CD4-positive, alpha-beta T cell treated with Interferon gamma for 1 hour (primary cell): ENCODE measurements around the gene AMN.
"Not testable (repeated sequence)": the region's sequence is repeated elsewhere in the genome, so short reads cannot be mapped to it uniquely, and the experiment has no call there.

Source experiments
- DNase-seq: peaks from one replicate; pipeline ENCODE4 v3.0.0-alpha.2; 2020

The AMN gene

DNA sequence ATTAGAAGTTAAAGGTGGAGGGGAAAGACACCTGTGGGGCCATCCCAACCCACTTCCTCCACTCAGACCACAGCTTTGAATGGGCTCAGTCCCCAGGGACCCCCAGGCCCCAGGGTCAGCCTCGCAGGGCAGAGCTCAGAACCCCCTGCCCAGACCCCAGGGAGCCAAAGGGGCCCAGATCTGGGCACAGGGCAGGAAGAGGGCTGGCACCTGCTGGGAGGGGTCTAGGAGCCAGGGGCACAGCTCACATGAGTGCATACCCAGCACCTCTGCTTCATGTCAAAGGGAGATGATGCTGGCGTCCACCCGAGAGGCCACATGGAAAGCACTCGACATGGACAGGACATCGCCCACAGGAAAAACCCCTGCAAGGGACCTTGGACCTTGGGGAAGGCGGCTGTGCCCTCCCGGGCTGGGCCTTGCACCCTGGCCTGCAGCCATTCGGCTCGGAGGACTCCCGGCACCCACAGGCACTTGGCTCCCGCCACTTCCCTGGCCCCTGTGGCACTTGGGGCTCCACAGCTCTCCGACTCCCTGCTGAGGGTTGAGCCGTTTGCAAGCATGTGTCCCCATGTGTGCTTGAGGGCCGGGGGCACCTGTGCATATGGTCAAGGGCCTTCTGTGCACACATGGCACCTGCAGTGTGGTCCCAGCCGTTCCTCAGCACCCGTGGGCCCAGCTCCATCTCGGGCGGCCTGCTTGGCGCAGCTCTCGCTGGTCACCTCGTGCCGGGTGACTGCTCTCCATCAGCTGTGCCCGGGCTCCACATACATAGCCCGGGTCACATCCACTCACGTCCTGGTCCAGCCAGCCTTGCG, 7.8 kb upstream of the AMN start:
- DNase-seq, result no peak

DNA sequence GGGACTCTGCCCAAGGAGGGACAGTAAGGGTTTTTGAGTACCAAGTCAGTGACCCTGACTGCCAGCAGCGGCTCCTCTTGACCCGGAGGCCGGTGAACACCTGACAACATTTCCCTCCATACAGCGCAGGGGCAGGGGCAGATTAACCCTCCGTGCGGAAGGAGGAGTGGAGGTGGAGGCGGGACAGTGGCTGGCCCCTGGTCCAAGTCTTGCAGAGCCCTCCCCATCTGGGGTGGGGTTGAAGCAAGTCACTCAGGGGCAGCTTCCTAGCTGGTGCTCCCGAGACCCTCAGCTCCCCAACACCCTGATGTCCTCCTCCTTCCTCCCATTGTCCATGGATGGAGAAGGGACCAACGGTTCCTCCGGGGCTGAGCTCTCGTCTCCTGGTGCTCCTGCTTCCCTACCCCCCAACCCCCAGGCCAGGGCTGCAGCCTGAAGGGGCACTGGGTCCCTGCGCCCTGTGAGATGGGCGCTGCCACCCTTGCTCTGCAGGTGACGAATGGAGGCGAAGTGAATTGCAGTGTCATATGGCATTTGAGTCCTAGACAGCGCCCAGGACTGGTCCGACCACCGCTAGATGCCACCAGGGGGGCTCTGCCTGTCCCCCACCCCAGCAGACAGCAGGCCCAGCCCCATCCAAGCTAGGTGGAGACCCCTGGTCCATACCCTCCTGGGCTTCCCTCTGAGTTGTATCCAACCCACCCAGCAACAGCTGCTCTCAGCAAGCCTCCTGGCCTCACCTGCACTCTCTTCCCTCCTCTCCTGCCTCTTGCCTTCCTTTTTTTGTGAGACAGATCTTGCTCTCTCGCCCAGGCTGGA, 7.0 kb upstream of the AMN start:
- no peak for DNase-seq

DNA sequence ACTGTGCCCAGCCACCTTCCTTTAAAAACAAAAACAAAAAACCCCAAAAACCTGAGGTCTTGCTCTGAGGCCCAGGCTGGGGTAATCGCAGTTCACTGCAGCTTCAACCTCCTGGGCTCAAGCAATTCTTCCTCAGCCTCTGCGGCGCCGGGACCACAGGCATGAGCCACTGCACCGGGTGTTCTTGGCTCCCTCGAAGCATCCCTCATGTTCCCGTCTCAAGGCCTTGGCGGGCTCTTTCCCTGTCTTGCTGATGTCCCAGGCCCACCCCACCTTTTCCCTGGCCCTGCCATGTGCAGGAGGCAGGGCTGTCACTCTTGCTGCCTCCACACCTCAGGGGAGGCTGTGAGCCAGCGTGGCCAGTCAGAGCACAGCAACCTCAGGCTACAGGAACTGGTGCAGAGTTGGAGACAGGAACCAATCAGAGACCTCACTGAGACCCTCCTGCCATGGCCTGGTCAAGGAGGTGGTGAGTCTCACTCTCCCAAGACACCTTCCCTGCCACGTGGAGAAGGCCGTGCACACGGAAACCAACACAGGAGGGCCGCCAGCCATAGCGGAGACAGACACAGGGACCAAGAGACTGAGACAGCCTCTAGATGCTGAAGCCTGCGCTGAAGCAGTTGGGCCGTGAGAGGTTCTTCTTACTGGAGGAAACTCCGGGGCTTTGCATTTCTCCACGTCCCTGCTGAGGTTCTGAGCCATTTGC, 6.0 kb upstream of the AMN start:
- DNase-seq, result no peak

DNA sequence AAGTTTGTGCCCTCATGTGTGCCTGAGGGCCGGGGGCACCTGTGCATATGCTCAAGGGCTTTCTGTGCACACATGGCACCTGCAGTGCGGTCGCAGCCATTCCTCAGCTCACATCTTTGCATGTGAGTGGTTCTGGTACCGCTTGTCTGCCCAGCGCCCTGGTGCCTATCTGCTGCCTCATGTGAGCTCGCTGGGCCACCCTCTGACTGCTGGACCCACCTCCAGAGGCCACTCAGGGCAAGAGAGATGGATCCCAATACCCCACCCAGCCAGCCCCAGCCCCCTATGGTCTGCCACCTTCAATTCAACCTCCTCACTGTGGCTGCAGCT, 5.4 kb upstream of the AMN start:
- peak; percentile 47 for DNase-seq

DNA sequence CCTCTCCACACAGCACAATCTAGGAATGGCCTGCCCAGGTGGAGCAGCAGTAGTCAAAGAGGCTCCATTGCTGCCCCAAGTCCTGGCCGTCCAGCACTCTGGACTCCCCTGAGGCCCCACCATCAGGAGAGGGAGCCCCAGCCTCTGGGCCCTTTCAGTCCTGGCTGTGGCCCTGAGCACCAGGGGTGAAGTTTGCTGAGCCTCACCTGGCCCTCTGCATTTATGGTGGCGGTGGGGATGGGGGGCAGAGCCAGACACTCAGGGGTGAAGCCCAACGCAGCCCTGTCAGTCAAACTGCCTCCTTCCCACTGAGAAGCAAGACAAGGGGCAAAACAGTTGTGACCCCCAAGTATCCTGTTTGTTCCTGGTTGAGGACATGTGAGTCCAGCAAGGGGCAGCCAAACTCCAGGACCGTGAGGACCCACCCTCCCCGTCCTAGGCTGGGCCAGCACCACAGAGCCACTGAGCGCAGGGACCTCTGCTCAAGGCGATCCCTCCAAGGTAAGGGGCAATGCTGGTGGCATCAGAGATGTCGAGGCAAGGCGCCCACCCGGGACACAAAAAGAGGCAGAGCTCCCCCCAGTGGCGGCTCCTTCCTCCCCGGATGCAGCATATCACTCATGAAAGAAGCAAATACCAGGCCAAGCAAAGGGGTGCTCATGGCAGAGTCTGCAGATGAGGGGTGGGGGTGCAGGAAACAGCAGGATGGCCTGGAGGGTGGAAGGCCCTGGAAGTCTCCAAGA, 4.8 kb upstream of the AMN start:
- peak; percentile 45 for DNase-seq

DNA sequence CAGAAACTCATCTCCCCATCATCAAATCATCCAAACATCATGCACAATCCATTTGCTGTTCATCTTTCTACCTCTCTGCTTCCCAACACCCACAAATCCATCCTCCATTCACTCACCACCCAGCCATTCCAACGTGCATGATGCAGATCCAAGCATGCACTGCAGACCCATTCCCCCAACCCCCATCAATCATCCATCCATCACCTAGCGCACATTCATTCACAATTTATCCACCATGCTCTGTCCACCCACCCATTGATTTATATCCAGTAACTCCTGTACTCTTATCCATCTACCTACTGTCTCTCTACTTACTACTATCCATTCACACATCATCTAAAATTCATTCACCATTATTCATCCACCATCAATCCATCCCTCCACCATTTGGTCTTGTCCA, 4.0 kb upstream of the AMN start:
- no peak for DNase-seq

DNA sequence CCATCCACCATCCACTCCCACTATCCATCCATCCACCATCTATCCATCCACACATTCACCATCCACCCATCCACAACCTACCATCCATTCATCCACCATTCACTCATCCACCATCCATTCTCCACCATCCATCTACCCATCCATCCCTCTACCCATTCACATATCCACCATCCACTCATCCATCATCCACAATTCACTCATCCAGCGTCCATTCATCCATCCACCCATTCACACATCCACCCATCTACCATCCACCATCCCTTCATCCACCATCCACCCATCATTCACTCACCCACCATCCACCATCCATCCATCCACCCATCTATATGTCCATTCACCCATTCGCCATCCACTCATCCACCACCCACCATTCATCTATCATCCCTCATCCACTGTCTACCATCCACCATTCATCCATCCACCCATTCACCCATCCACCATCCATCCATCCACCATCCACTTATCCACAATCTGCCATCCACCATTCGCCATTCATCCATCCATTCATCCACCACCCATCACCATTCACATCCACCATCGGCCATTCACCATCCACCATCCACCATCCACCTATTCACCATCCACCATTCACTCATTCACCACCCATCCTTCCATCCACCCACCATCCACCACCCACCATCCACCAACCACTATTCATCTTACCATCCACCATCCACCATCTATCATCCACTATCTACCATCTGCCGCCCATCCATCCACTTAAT, 2.0 kb upstream of the AMN start:
- DNase-seq, result no peak

DNA sequence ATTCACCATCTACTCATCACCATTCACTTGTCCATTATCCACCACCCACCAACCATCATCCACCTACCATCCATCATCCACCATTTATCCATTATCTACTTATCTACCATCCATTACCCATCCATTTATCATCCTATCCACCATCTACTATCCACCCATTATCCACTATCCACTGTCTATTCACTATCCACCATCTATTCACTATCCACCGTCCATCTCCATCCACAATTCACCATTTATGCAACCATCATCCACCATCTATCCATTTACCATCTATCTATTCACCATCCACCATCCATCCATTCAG, 1.5 kb upstream of the AMN start:
- no peak for DNase-seq

DNA sequence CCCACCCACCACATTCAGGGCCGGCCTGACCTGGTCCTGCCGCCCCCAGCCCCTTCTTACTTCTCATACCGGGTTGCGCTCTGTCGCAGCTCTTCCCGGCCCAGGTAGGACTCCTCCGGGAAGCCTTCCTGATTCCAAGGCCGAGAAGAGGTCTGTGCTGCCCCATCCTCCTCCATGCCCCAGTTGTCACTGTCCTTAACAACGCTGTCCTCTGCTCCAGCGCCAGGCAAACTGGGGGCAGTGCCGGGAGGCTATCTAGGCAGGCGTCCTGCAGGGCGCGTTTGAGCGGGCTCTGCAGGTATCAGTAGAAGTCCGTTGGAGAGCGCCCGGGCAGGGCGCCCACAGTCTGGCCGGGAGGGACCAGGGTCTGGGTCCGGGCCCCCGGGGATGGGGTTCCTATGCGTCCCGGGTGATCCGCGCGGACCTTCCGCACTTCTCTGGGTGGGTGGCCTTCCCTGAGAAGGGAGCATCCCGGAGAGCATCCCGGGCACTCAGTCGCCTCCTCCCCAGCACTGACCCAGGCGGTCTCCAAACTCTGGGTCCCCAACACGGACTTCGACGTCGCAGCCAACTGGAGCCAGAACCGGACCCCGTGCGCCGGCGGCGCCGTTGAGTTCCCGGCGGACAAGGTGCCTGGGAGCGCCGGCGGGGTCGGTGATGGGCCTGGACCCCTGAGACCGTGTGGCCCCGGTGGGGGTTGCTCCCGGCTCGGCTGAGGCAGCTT, 900 bp downstream of the AMN start:
- DNase-seq, result no peak

DNA sequence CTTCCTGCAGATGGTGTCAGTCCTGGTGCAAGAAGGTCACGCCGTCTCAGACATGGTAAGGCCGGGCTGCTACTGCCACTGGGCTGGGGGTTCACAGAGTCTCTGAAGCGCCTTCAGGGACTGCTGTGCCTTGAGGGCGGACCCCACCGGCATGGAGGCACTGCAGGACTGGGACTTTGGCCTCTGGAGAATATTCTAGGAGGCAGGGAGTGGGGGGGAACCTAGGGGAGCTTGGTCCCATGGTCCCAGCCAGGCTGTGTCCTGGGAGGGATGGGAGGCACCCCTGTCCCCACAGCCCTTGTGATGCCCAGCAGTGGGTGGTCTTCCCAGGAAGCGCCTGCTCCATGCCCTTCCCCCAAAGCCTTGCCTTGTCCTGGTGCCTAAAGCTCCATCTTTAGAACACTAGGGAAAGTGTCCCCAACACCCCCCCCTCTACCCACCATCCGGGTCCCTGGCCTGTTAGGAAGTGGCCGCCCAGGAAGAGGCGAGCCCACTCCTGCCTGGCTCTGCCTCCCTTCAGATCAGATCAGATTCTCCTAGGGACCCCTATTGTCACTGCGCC, 1.5 kb downstream of the AMN start:
- DNase-seq, result no peak

DNA sequence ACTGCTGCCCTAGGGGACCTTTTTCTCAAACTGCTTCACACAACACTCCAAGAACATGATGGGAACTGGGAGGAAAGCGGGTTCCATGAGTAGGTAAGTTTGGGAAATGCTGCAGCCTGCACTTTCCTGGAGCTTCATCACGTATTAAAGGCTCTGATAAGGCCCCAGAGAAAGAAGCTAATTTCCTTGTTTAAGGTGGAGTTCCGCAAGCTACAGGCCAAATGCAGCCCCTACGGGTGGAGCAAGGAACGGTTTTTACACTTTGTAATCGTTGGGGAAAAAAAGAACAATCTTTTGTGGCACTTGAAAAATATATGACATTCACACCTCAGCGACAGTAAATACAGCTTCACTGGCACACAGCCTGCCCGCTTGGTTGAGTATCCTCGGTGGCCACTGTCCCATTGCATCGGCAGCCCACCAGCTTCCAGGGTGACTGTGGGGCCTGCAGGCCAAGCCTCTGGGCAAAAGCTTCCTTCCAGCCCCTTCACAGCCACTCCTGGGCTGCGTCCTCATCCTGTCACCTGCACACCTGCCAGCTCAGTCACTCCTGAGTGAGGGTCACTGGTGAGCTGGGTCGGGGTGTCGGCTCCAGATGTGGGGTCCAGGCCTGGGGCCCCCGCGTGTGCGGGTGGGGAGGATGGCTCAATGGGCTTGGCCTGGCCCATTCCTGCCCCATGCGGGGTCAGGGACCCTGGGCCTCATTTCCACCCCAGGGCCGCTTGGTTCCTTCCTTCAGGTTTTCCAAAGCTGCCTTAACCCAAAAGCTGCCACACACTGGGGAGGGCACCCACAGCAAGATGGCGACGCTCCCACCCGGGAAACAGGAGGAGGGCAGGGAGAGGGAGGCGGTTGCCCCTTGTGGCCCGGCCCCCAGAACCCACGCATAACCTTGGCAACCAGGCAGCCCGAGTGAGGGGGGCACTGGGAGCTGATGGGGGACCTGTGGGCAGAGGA, 2.4 kb downstream of the AMN start:
- no peak for DNase-seq

DNA sequence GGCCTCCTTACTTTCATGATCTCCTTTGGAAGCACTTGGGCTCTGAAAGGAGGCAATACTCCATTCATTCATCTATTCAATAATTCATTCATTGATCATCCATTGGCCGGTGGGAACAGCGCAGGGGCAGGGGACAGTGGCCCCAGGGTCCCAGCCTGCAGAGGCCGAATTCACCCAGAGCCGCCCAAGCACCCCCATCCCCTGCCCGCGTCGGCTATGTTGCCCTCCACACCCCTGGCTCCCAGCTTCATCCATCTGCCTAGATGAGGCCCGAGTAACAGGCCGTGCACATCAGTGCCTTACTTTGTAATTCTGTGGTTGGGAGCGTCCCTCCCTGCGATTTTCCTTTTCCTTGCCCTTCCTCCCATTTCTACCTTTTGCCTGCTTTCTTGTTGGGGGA, 3.2 kb downstream of the AMN start:
- no peak for DNase-seq

DNA sequence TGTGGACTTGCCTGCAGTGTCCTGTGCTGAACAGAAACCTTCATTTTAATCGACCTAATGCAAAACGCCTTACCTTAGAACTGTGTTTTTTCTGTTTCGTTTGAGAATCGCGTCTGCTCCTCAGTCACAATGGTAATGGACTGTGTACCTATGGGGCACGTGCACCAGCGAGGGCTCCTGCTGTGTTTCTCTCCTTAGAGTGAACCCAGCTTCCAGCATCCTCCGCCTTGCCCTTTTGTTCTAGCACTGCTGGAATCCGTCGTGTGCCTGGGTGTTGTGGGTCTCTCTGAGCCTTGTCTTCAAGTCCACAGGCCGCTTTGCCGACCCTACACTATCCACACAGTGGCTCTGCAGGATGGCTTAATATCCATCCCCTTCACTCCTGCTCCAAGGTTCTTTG, 3.6 kb downstream of the AMN start:
- no peak for DNase-seq

DNA sequence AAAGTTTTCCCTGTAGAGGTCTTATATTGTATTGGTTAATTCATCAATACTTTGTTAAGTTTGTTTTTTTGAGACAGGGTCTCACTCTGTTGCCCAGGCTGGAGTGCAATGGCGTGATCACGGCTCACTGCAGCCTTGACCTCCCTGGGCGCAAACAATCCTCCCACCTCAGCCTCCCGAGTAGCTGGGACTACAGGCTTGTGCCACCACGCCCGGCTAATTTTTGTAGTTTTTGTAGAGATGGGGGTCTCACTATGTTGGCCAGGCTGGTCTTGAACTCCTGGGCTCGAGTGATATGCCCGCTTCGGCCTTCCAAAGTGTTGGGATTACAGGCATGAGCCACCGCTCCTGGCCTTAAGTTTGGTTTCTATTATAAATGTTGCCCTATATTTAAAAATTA, 4.4 kb downstream of the AMN start:
- DNase-seq, result not testable (repeated sequence)

DNA sequence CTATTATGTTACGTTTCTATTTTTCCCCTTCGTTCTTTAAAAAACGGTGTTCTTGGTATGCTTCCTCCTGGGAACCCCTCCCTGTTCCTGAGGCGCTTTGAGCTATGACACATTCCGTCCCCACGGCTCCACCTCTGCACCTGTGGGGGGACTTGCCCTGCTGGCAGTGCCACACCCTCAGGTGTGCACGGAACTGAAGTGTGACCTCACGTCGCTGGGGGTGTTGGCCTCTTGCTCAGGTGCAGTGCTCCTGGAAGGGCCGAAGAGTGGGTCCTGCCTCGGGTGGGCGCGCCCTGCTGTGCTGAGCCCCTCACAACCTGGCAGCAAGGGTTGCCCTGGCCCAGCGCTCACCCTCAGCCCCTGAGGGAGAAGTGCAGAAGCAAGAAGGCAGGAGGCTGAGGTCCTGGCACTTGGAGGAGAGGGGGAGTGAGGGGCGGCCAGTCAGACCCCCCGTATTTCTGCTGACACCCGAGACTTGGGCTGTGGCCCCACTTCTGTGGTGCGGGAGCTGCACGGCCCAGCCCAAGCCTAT, 4.9 kb downstream of the AMN start:
- DNase-seq, result no peak

DNA sequence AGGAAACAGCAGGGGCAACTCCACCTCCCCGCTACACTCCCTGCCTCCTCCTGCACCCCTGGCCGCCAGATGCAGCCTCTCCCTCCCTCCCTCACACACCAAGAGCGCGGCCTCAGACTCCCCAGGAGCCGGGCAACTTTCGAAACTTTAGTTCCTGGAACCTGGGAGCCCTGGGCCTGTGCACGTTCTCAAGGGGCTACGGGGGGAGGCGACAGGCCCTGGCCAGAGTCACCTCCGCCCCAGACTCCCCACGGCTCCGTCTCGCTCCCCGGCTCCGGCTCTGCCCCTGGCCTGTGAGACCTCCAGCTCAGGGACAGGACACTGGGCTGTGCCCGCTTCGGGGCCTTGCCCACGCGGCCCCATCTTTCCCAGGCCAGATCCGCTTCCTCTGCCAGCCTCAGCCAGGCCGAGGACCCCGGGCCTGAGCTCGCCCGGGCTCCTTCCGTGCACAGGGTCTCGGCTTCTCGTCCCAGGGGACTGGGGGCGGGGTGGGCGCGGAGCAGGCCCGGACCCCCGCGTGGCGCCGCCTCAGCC, 5.5 kb downstream of the AMN start:
- DNase-seq, result no peak

DNA sequence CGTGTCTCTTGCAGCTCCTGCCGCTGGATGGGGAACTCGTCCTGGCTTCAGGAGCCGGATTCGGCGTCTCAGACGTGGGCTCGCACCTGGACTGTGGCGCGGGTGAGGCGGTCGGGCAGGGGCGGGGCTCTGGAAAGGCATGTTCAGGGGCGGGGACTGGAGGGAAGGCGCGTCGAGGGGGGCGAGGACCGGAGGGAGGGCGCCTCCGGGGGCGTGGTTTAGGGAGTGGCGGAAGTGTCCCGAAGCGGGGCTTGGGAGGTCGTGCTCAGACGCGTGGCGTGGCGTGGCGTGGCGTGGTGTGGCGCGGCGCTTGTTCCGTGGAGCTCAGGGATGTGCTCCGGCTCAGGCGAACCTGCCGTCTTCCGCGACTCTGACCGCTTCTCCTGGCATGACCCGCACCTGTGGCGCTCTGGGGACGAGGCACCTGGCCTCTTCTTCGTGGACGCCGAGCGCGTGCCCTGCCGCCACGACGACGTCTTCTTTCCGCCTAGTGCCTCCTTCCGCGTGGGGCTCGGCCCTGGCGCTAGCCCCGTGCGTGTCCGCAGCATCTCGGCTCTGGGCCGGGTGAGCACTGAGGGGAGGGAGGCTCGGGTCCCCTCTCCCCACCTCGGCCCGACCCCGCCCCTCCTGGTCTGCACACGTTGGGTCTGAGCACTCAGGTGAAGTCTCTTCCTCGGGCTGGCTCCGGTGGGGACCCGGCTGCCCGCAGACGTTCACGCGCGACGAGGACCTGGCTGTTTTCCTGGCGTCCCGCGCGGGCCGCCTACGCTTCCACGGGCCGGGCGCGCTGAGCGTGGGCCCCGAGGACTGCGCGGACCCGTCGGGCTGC, 6.2 kb downstream of the AMN start:
- DNase-seq, result peak; percentile 84

DNA sequence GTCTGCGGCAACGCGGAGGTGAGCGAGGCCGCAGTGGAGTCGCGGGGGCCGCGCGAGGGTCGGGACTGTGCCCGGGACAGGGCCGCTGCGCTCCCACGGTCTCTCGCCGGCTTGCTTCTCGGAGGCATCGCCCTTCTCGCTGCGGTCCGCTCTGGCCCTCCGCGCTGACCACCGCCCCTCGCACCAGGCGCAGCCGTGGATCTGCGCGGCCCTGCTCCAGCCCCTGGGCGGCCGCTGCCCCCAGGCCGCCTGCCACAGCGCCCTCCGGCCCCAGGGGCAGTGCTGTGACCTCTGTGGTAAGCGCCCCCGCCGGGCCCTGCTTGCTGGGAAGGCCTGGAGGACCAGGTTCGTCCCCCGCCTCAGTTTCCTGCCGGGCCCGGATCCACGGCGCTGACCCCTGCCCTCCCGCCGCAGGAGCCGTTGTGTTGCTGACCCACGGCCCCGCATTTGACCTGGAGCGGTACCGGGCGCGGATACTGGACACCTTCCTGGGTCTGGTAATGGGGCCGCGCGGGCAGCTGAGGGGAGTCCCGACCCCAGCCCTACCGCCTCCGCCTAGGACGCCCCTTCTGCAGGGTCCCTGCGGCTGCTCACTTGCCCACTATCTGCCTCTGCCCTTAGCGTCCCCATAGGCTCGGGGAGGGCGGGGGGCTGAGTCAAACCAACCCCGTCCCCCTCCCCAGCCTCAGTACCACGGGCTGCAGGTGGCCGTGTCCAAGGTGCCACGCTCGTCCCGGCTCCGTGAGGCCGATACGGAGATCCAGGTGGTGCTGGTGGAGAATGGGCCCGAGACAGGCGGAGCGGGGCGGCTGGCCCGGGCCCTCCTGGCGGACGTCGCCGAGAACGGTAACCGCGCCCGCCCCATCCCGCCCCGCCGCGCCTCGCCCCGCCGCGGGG, 7.0 kb downstream of the AMN start:
- DNase-seq, result no peak
